Limb (tissue), 2 donors: ENCODE results near the gene ATXN3L.
"Not testable (repeated sequence)": the region's sequence is repeated elsewhere in the genome, so short reads cannot be mapped to it uniquely, and the experiment has no call there.

Experiments
- DNase-seq, 2 donors: peaks; one replicate each; pipeline ENCODE4 v3.0.0-alpha.2; 2016; ENCODE audit errors: extremely low spot score in 2 of 2

Gene ATXN3L

DNA sequence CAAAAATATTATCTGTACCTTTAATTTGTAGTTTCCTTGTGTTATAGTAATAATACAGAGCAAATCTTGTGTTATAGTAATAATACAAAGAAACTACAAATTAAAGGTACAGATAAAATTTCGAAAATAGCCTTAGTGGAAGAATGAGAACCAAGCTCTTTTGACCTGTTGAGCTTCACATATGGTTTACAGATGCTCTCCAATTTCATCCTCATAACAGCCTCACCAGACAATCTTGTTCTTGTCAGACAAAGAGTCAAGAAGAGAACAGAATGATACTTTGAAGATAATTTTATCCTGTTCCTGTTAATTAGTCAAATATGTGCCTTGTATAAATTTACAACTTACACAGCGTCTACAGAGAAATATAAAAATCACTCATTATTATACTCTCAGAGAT is 12.8 kb downstream of the ATXN3L start:
- no peak for DNase-seq

DNA sequence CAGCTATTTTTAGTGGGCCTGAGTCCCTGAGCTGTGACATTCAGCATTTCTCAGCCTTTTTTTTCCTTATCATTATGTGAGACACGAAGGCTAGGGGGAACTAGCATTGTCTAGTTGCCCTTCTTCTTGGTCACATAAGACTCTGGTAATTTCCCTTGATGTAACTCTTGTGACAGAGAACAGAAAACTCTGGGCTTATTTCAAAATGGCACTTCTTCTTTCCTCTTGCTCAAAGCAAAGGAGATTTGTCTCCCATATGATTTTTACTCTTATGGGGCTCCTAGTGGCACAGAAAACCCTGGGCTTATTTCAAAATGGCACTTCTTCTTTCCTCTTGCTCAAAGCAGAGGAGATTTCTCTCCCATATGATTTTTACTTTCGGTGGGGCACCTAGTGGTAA is 14.7 kb downstream of the ATXN3L start:
- no peak for DNase-seq

GRCh38 chrX:13304052-13304451 is 15.8 kb downstream of the ATXN3L start:
- DNase-seq: no peak

- not testable (repeated sequence) for DNase-seq
Observed at GRCh38 chrX:13303248-13303647, 16.6 kb downstream of the ATXN3L start.

GRCh38 chrX:13298836-13299235 is 21.0 kb downstream of the ATXN3L start:
- no peak for DNase-seq

GRCh38 chrX:13295841-13296240 is 24.0 kb downstream of the ATXN3L start:
- DNase-seq: no peak

- DNase-seq: no peak
Observed at GRCh38 chrX:13293700-13294099, 26.2 kb downstream of the ATXN3L start.

- no peak for DNase-seq
Observed at GRCh38 chrX:13290891-13291614, 28.8 kb downstream of the ATXN3L start.

GRCh38 chrX:13288671-13289070 is 31.2 kb downstream of the ATXN3L start:
- no peak for DNase-seq

GRCh38 chrX:13287816-13288215 is 32.0 kb downstream of the ATXN3L start:
- no peak for DNase-seq

DNA sequence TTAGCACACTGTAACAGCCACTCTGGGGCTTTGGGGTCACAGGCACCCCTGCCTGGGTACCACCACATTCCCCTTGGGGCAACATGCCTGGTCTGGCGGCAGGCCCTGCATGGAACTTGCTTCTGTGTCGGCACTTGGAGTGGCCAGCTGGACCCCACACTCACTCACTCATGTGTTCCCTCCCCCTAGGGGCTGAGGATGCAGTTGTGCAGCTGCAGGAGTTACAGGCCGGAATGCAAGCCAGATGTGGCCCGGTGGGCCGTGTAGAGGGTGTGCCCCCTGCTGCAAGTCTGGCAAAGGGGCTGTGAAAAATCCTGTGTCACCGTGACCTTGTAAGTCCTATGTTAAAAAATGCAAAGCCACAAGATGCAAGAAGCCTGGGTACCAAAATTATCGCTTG is 34.2 kb downstream of the ATXN3L start:
- DNase-seq: peak in 1 of 2 donors; percentile 29

DNA sequence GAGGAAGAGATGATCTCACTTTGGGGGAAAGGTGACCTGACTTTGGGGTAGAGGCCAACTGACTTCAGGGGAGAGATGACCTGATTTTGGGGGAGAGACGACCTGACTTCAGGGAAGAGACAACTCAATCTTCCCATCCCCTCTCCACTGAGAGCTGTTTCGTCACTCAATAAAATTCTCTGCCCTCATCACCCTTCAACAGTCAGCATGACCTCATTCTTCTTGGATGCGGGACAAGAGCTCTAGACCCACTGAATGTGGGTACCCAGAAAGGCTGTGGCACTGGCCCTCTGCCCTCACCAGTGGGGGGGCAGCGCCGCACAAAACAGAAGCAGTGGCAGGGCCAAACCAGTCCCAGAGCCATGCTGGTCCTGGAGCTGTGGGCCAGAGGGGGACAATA is 34.6 kb downstream of the ATXN3L start:
- no peak for DNase-seq

- no peak for DNase-seq
Observed at GRCh38 chrX:13284570-13284969, 35.3 kb downstream of the ATXN3L start.

DNA sequence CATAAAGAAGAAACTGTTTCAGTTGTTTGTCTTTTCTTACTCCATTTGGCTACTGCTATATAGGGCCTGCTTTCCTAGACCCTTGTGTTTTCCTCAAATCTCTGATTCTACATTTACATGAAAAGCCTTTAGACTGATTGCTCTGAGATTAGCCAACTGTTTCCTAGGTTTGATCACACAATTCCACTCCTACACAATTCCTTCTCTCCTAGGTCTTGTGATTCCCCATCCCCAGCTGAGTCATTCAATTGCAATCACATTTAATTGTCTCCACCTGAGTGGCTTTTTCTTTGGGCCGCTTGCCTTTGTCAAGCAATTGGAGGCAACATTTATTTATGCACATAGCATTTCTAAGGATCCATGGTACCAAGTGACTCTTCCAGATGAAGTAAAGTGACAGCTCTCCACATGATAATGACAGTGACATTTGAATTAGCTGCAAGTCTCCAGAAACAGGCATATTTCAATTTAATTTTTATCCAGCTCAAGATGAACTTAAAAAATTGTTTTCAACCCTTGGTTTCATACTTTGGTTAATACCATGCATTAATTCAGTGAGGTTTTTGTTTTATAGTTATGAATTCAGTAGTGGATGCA is 35.8 kb downstream of the ATXN3L start:
- DNase-seq: no peak

DNA sequence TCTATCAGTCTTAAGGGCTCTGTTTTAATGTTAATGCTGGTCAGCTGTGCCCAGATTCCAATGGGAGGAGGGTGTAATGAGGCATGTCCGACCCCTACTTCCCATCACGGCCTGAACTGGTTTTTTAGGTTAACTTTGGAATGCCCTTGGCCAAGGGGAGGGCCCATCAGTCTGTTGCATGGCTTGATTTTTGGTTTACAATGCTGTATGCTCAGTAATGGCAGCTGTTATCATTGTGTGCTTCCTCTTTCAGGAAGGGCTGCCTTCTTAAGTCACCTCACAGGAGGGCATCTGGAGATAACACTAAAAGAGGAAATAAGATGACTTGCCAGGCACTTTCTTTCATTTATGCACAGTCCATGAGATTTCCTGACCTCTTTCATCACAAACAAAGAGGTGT is 36.3 kb downstream of the ATXN3L start:
- no peak for DNase-seq

DNA sequence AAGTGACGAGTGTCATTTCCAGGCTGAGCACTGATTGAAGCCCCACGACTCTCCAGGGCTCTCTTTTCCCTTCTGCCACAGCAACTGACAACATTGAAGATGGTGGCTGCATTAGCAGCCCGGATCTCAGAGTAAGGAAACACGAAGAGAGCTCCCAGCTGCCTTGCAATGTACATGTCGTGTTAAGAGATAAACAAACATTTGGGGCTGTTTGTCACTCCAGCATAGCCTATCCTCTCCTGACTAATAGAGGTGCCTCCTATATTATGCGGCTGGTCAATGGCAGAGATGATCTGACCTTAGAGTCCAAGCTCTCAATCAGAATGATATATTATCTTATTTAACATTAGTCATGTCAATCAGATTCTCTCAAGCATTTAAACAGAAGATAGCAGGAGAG is 38.6 kb downstream of the ATXN3L start:
- no peak for DNase-seq

GRCh38 chrX:13279279-13280018 is 40.4 kb downstream of the ATXN3L start:
- no peak for DNase-seq

DNA sequence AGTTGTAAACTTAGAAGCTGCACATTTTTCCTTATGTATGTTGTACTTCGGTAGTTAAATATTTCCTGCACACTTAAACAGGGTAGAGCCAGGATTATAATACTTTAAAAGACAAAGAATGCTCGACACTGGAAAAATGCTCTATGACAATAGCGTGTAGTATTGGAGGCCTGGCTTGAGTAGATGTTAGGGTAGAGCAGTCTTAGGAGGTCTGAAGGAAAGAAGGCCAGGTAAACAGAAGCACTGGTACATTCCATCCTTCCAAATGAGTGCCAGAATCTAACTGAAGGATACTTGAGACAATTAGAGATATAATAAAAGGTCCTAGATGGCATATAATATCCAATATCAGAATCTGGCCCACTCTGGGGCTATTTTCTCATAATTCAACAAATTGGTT is 42.3 kb downstream of the ATXN3L start:
- no peak for DNase-seq

DNA sequence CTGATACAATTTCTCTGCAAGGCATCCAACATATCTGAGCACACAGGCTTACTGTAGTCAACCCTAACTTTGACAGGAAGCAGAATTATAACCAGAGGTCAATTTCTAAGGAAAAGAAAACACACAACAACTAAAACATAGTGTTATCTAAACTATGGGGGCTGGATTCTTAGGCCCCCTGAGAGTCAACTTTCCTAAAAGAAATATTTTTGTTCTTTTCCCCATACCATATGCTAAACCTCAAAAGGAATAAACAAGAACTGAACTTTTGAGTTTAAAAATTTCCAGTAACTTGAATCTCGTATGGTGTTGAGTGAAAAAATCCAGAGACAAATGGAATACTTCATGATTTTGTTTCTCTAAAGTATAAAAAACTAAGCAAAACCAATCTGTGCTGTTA is 42.9 kb downstream of the ATXN3L start:
- no peak for DNase-seq

- DNase-seq: no peak
Observed at GRCh38 chrX:13275031-13275430, 44.8 kb downstream of the ATXN3L start.

- DNase-seq: no peak
Observed at GRCh38 chrX:13272426-13272825, 47.4 kb downstream of the ATXN3L start.

- DNase-seq: no peak
Observed at GRCh38 chrX:13271511-13271910, 48.3 kb downstream of the ATXN3L start.

GRCh38 chrX:13270360-13270759 is 49.5 kb downstream of the ATXN3L start:
- no peak for DNase-seq
